Kidney epithelial cell (primary cell): ENCODE measurements around the gene SLC26A6. TPM values are rescaled to one million over a fixed set of nuclear protein-coding genes. Genes with fewer than 3 reads are reported as not detected.

Experiments used
- DNase-seq: peaks from one replicate; pipeline ENCODE4 v3.0.0-alpha.2; 2010; ENCODE audit warnings: low read depth
- H3K27me3 ChIP-seq: 2 replicates; pipeline ENCODE4 v1.6.0; 2011; ENCODE audit warnings: low read length; ENCODE audit not compliant: control insufficient read depth, insufficient read depth
- H3K36me3 ChIP-seq: 2 replicates; pipeline ENCODE4 v1.5.1; 2011; ENCODE audit warnings: low read length; ENCODE audit not compliant: control insufficient read depth, insufficient read depth
- H3K4me3 ChIP-seq: 2 replicates; pipeline ENCODE4 v1.5.1; 2011; ENCODE audit warnings: low read depth, mild to moderate bottlenecking, control low read depth, low read length
- CTCF ChIP-seq: IDR thresholded peaks from 2 replicates; pipeline ENCODE4 v1.5.1; 2011; ENCODE audit warnings: mild to moderate bottlenecking, moderate library complexity, low read length, control low read depth, inconsistent platforms; ENCODE audit not compliant: insufficient read depth, poor library complexity, severe bottlenecking
- total RNA-seq: library from RNA; depleted of rRNA; stranded (reverse); fragments of >200 nt; gene quantifications from 2 replicates; pipeline ENCODE4 v1.2.3, GENCODE V29; 2015

SLC26A6 gene
- total RNA-seq, 1 donor from 2014 or later = 32.8 TPM

GRCh38 chr3:48681541-48681880 lies 46.2 kb upstream of the SLC26A6 start:
- Histone ChIP-seq H3K4me3 (no peak overlapping the region), H3K36me3 (peaks cover 3% of the 10 kb centered on the region)
- no peak for TF ChIP-seq CTCF

GRCh38 chr3:48680811-48681540 lies 45.7 kb upstream of the SLC26A6 start:
- Histone ChIP-seq H3K27me3 (no peaks in the 10 kb centered on the region), H3K36me3 (peaks cover 3% of the 10 kb centered on the region), H3K4me3 (no peak overlapping the region)
- no peak for DNase-seq
- no peak for TF ChIP-seq CTCF

More at GRCh38 chr3:48681541-48681880, 46.2 kb upstream of the SLC26A6 start:
- no peaks in the 10 kb centered on the region for H3K27me3 ChIP-seq
- DNase-seq = no peak

- no peak for DNase-seq
- H3K4me3 ChIP-seq = no peak overlapping the region
- H3K36me3 ChIP-seq = peaks cover 3% of the 10 kb centered on the region
- TF ChIP-seq CTCF = no peak
- no peaks in the 10 kb centered on the region for H3K27me3 ChIP-seq
Measured at GRCh38 chr3:48679411-48680391, 44.4 kb upstream of the SLC26A6 start.

GRCh38 chr3:48678566-48679380 lies 43.5 kb upstream of the SLC26A6 start:
- H3K4me3 ChIP-seq = no peak overlapping the region
- peaks cover 3% of the 10 kb centered on the region for H3K36me3 ChIP-seq
- no peak for TF ChIP-seq CTCF
- DNase-seq = no peak
- H3K27me3 ChIP-seq = no peaks in the 10 kb centered on the region

- peak; percentile 18 for DNase-seq
- no peak for TF ChIP-seq CTCF
- H3K4me3 ChIP-seq = no peak overlapping the region
- H3K27me3 ChIP-seq = no peaks in the 10 kb centered on the region
- H3K36me3 ChIP-seq = peaks cover 3% of the 10 kb centered on the region
Measured at GRCh38 chr3:48678056-48678455, 42.8 kb upstream of the SLC26A6 start.
